HG03571 (cell line): ENCODE measurements around the gene PABPC5.

Experiments used
- ATAC-seq: cut with Tn5 transposase; IDR thresholded peaks from one replicate; pipeline ENCODE4 v1.9.1; 2021; ENCODE audit not compliant: unreplicated experiment

PABPC5 gene

GRCh38 chrX:91434351-91435168 lies at the start of gene PABPC5:
TSS of gene PABPC5 (plus strand) at chrX:91434839. CDS start at chrX:91435578, 739 bp downstream.
- ATAC-seq = no peak

- ATAC-seq = no peak
These were observed 45.6 kb upstream of the PABPC5 start for GRCh38 chrX:91389026-91389425.

DNA sequence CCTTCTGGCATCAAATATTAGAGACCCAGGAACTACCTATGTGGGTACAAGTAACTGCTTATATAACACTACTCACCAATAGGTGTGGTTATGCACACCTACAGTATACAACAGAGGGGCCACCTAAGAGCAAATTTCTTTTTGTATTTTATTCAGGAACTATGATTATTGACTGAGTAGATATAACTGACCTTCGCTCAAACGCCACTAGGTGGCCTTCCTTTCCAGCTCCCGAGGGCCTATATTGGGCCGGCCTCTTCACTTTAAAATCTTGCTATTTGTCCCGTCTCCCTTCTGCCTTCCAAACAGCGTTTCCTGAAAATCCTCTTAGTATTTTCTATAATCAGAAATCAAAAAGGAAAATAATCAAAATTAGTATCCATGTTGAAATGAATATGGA lies 19.9 kb upstream of the PABPC5 start:
- no peak for ATAC-seq

- ATAC-seq = no peak
These were observed 756 bp downstream of the PABPC5 start for GRCh38 chrX:91435395-91435794.
